CD4-positive, alpha-beta memory T cell (primary cell): ENCODE measurements around the gene ARFGEF2. TPM values are rescaled to one million over a fixed set of nuclear protein-coding genes. Genes with fewer than 3 reads are reported as not detected.
"Not testable (repeated sequence)": the region's sequence is repeated elsewhere in the genome, so short reads cannot be mapped to it uniquely, and the experiment has no call there.

ENCODE experiments used
- CTCF ChIA-PET: fragments of 350-600 bp; sonication (Branson Sonifier 250); formaldehyde crosslinking; loops from one replicate; lab custom pipeline; 2021; ENCODE audit warnings: inconsistent platforms; ENCODE audit not compliant: partially characterized antibody; lab: Charles Lee
- POLR2A ChIA-PET: fragments of 350-600 bp; sonication (Branson Sonifier 250); formaldehyde crosslinking; loops from one replicate; lab custom pipeline; 2021; ENCODE audit not compliant: partially characterized antibody; lab: Charles Lee
- DNase-seq, 5 donors: peaks; one replicate each; pipeline versions ENCODE4 v3.0.0 to v3.0.0-alpha.2; 2020 to 2022; ENCODE audit warnings: mixed read lengths in 1 of 5
- H3K27ac ChIP-seq: one replicate; pipeline ENCODE4 v1.7.0; 2013; ENCODE audit warnings: low read depth, low read length
- H3K27me3 ChIP-seq: 2 replicates; pipeline ENCODE4 v1.7.0; 2013; ENCODE audit warnings: mild to moderate bottlenecking, low read length, moderate library complexity; ENCODE audit not compliant: insufficient read depth
- H3K36me3 ChIP-seq: 2 replicates; pipeline ENCODE4 v1.7.0; 2013; ENCODE audit warnings: mild to moderate bottlenecking, low read length, moderate library complexity; ENCODE audit not compliant: insufficient read depth
- H3K4me1 ChIP-seq: 2 replicates; pipeline ENCODE4 v1.7.0; 2013; ENCODE audit warnings: mild to moderate bottlenecking, low read length, moderate library complexity; ENCODE audit not compliant: insufficient read depth
- H3K4me3 ChIP-seq, 2 donors: one replicate each; pipeline ENCODE4 v1.7.0; 2013; ENCODE audit warnings: low read length in 2 of 2, mild to moderate bottlenecking in 1 of 2
- H3K9me3 ChIP-seq, 2 donors: one replicate each; pipeline ENCODE4 v1.7.0; 2013; ENCODE audit warnings: low read length in 2 of 2, control low read depth in 1 of 2; ENCODE audit not compliant: control insufficient read depth in 1 of 2
- H3K27ac Mint-ChIP-seq, 7 donors: one replicate each; pipeline ENCODE4 v1.8.0; 2020 to 2021; ENCODE audit warnings: mixed read lengths in 7 of 7, mild to moderate bottlenecking in 6 of 7, inconsistent platforms in 3 of 7, moderate library complexity in 3 of 7
- H3K27me3 Mint-ChIP-seq, 2 donors: one replicate each; pipeline ENCODE4 v1.8.0; 2020 to 2021; ENCODE audit warnings: mixed read lengths in 2 of 2
- H3K36me3 Mint-ChIP-seq, 2 donors: one replicate each; pipeline ENCODE4 v1.8.0; 2020 to 2021; ENCODE audit warnings: mixed read lengths in 2 of 2, inconsistent platforms in 1 of 2, mild to moderate bottlenecking in 1 of 2
- H3K4me1 Mint-ChIP-seq, 4 donors: one replicate each; pipeline ENCODE4 v1.8.0; 2020 to 2021; ENCODE audit warnings: mixed read lengths in 4 of 4, mild to moderate bottlenecking in 1 of 4
- H3K4me3 Mint-ChIP-seq, 8 donors: one replicate each; pipeline ENCODE4 v1.8.0; 2020 to 2021; ENCODE audit warnings: mixed read lengths in 8 of 8, mild to moderate bottlenecking in 7 of 8, moderate library complexity in 6 of 8, inconsistent platforms in 3 of 8
- H3K9me3 Mint-ChIP-seq, 8 donors: one replicate each; pipeline ENCODE4 v1.8.0; 2020 to 2021; ENCODE audit warnings: mixed read lengths in 8 of 8, mild to moderate bottlenecking in 5 of 8, inconsistent platforms in 3 of 8, moderate library complexity in 1 of 8
- intact Hi-C: fragments of 100-400 bp; cut with micrococcal nuclease; formaldehyde crosslinking; loops from one replicate; pipeline ENCODE4 v1.15.1; 2023
- polyA plus RNA-seq, 2 donors: library from polyadenylated mRNA; unstranded; fragments of 300-500 nt; fragmentation: Illumina TruSeq; gene quantifications; one replicate each; pipeline ENCODE4 v1.2.3, GENCODE V29; 2021
- total RNA-seq, 2 experiments: library from RNA; stranded (reverse); gene quantifications; one replicate each; pipeline ENCODE4 v1.2.3, GENCODE V29; 2021

The ARFGEF2 gene
- total and polyA plus RNA-seq, 4 experiments from 2014 or later, result 4.7 to 28.1 (median 18.4) TPM

DNA sequence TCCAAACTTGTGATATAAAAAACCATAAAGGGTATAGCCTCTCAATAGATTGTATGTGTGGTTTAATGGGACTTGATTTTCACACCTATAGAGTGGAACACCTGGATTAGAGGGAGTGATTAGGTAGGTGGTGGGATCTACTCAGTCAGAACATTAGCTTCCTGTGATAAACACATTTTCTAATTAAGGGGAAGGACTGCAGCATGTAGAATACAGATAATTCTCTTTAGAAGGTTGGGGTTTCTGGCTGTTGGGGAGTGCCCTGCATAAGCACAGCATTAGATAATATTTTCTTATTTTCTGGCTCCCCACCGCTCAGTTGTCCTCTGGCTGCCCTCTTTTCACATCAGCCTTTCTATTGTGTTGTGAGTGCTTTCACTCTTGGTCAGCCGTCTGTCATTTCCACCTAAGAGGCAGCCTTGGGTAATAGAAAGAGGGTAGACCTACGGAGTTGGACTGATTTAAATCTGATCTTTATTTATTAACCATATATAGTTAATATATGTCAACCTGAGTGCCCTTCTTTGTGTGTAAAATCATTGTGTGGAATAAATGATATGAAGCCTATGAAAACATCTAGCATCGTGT is 132.6 kb downstream of the ARFGEF2 start:
- Mint-ChIP-seq H3K36me3 (peaks cover 8 to 30% of the 10 kb centered on the region in 2 donors), H3K27ac (peak overlapping the region in 3 of 7 donors; percentile 21 to 65 (median 35)), H3K4me1 (peaks cover 27 to 64% (median 43%) of the 10 kb centered on the region in 4 donors), H3K9me3 (no peaks in the 10 kb centered on the region), H3K4me3 (peak overlapping the region in 3 of 8 donors; percentile 20 to 47 (median 25)), H3K27me3 (no peaks in the 10 kb centered on the region)
- no peak for DNase-seq
- Histone ChIP-seq H3K9me3 (no peaks in the 10 kb centered on the region), H3K4me1 (peaks cover 58% of the 10 kb centered on the region), H3K36me3 (peaks cover 8% of the 10 kb centered on the region), H3K27me3 (no peaks in the 10 kb centered on the region), H3K4me3 (no peak overlapping the region), H3K27ac (no peak overlapping the region)
- ChIA-PET CTCF (no interaction called here), POLR2A (no interaction called here)
- intact Hi-C loops, result no loop called here

DNA sequence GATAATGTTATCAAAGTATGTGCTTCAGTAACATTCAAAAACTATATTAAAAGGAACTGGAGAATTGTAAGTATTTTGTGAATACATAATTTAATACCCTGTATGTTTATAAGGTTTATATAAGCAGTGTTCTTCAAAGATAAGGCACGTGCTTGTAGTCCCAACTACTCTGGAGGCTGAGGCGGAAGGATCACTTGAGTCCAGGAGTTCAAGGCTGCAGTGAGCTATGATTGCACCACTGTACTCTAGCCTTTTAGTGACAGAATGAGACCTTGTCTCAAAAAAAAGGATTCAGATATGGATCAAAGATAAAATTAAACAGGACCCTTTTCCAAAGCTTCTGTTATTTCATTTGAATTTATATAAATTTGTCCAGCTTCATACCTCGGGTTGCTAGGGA is 141.8 kb downstream of the ARFGEF2 start:
- H3K4me3 ChIP-seq, result no peak overlapping the region
- H3K27me3 ChIP-seq, result no peaks in the 10 kb centered on the region
- Mint-ChIP-seq H3K36me3 (peaks cover 18 to 51% of the 10 kb centered on the region in 2 donors), H3K9me3 (no peaks in the 10 kb centered on the region), H3K4me1 (peaks cover 2 to 6% (median 5%) of the 10 kb centered on the region in 4 donors), H3K27me3 (no peaks in the 10 kb centered on the region), H3K4me3 (no peak overlapping the region), H3K27ac (peak overlapping the region in 1 of 7 donors; percentile 37)
- H3K9me3 ChIP-seq, result no peaks in the 10 kb centered on the region
- H3K36me3 ChIP-seq, result peaks cover 38% of the 10 kb centered on the region
- CTCF ChIA-PET, result interaction anchor here (0.9 to 1.4 kb wide), 2 partner anchors 15 to 43 kb away, joined by 3 read pairs; no protein-coding TSS in a partner anchor
- H3K4me1 ChIP-seq, result no peaks in the 10 kb centered on the region
- H3K27ac ChIP-seq, result no peak overlapping the region
- intact Hi-C loops, result no loop called here
- DNase-seq, result no peak
- POLR2A ChIA-PET, result interaction anchor here (1.1 kb wide), 1 partner anchor 17 kb away, joined by 3 read pairs; the partner anchor contains the start of gene CSE1L

DNA sequence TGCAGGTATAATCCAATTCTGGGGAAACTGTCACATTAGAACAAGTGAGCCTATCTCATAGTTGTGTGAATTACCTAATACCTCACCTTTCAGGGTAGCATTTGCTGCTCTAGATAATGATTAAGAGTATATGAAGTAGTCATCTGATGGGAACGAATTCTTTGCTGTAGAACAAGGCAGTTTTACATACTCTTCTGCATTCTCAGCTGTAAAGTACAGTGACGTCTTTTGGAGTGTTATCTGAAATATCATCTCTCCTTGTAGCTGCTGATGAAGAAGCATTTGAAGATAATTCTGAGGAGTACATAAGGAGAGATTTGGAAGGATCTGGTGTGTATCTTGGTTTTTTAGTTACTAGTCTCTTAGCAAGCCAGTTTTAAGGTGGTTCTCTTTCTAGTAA is 153.0 kb downstream of the ARFGEF2 start:
- POLR2A ChIA-PET, result interaction anchor here (1.1 kb wide), 1 partner anchor 28 kb away, joined by 3 read pairs; the partner anchor contains the start of gene CSE1L
- no peaks in the 10 kb centered on the region for H3K27me3 ChIP-seq
- no peak overlapping the region for H3K4me3 Mint-ChIP-seq
- H3K36me3 ChIP-seq, result peaks cover 57% of the 10 kb centered on the region
- CTCF ChIA-PET, result no interaction called here
- H3K27ac ChIP-seq, result no peak overlapping the region
- no peaks in the 10 kb centered on the region for H3K9me3 Mint-ChIP-seq
- H3K9me3 ChIP-seq, result no peaks in the 10 kb centered on the region
- DNase-seq, result no peak
- H3K27ac Mint-ChIP-seq, result peak overlapping the region in 3 of 7 donors; percentile 13 to 84 (median 50)
- H3K36me3 Mint-ChIP-seq, result peaks cover 24 to 60% of the 10 kb centered on the region in 2 donors
- no peak overlapping the region for H3K4me3 ChIP-seq
- no peaks in the 10 kb centered on the region for H3K27me3 Mint-ChIP-seq
- H3K4me1 ChIP-seq, result no peaks in the 10 kb centered on the region
- H3K4me1 Mint-ChIP-seq, result peaks cover 0 to 9% (median 0%) of the 10 kb centered on the region in 4 donors
- intact Hi-C loops, result no loop called here

DNA sequence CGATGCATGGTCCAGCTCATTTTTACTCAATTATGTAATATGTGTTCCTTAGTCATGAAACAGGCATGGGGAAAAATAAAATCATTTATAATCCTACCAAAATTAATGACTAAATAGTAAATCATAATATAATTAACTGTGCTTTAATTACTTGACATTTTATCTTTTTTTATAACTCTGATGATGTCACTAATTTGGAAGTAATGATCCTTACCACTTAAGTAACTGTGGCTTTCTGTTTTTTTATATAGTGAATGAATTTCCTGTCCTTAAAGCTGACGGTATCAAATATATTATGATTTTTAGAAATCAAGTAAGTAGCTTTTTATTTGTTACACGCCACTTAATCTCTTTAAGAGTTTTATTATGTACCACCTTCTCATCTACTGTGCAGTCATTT is 156.8 kb downstream of the ARFGEF2 start:
- H3K36me3 ChIP-seq, result peaks cover 32% of the 10 kb centered on the region
- H3K27me3 Mint-ChIP-seq, result no peaks in the 10 kb centered on the region

DNA sequence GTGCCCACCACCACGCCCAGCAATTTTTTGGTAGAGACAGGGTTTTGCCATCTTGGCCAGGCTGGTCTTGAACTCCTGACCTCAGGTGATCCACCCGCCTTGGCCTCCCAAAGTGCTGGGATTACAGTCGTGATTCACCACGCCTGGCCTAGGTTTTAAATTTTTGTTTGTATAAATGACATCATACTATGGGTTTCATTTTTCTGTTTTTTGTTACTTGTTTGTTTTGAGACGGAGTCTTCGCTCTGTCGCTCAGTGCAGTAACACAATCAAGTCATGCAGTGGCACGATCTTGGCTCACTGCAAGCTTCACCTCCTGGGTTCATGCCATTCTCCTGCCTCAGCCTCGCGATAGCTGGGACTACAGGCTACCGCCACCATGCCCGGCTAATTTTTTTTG is 160.8 kb downstream of the ARFGEF2 start:
- H3K9me3 Mint-ChIP-seq, H3K27me3 ChIP-seq, H3K4me1 Mint-ChIP-seq, H3K4me3 Mint-ChIP-seq, H3K9me3 ChIP-seq, H3K4me3 ChIP-seq, H3K27me3 Mint-ChIP-seq, DNase-seq, H3K27ac Mint-ChIP-seq, H3K27ac ChIP-seq, H3K4me1 ChIP-seq, intact Hi-C loops, POLR2A ChIA-PET: not testable (repeated sequence)
- peaks cover 50% of the 10 kb centered on the region for H3K36me3 ChIP-seq
- H3K36me3 Mint-ChIP-seq, result peaks cover 41 to 69% of the 10 kb centered on the region in 2 donors
- CTCF ChIA-PET, result interaction anchor here (1.4 kb wide), 1 partner anchor 36 kb away, joined by 4 read pairs; no protein-coding TSS in a partner anchor

More for the DNA sequence above, 156.8 kb downstream of the ARFGEF2 start:
- intact Hi-C loops, result no loop called here
- H3K4me3 ChIP-seq, result no peak overlapping the region
- H3K4me3 Mint-ChIP-seq, result no peak overlapping the region
- no peaks in the 10 kb centered on the region for H3K4me1 ChIP-seq
- H3K27ac Mint-ChIP-seq, result no peak overlapping the region
- peaks cover 23 to 69% of the 10 kb centered on the region in 2 donors for H3K36me3 Mint-ChIP-seq
- DNase-seq, result no peak
- peaks cover 0 to 6% (median 0%) of the 10 kb centered on the region in 4 donors for H3K4me1 Mint-ChIP-seq
- CTCF ChIA-PET, result interaction anchor here (0.9 to 1.0 kb wide), 2 partner anchors 15 to 54 kb away, joined by 3 read pairs; no protein-coding TSS in a partner anchor
- H3K27ac ChIP-seq, result no peak overlapping the region
- H3K9me3 ChIP-seq, result no peaks in the 10 kb centered on the region
- no peaks in the 10 kb centered on the region for H3K9me3 Mint-ChIP-seq
- H3K27me3 ChIP-seq, result no peaks in the 10 kb centered on the region
- POLR2A ChIA-PET, result no interaction called here

Other genes starting within 250 kb of the ARFGEF2 start
- gene PREX1, start 93.7 kb upstream of the ARFGEF2 start, total RNA-seq, result 100 to 1,000 TPM; 164 to 165 TPM
- 10 to 100 TPM; 10.6 to 79.6 TPM for gene PREX1, start 93.7 kb upstream of the ARFGEF2 start, polyA plus RNA-seq
- 10 to 100 TPM; 44.5 to 45.8 TPM for gene CSE1L, start 124.6 kb downstream of the ARFGEF2 start, total RNA-seq
- 10 to 100 TPM; 24.1 to 37.3 TPM for gene CSE1L, start 124.6 kb downstream of the ARFGEF2 start, polyA plus RNA-seq